ENCODE measurements around the gene CCNL2. TPM values are rescaled to one million over a fixed set of nuclear protein-coding genes. Genes with fewer than 3 reads are reported as not detected.
"Not testable (repeated sequence)": the region's sequence is repeated elsewhere in the genome, so short reads cannot be mapped to it uniquely, and the experiment has no call there.

The CCNL2 gene
- total RNA-seq, 6 experiments from 2014 or later: 80.8 to 127 (median 101) TPM

- Histone ChIP-seq H3K27ac (no peak overlapping the region), H3K9me3 (no peaks in the 10 kb centered on the region), H3K4me3 (no peak overlapping the region), H3K27me3 (no peaks in the 10 kb centered on the region), H3K36me3 (peaks cover 28 to 68% (median 48%) of the 10 kb centered on the region in 4 donors), H3K4me1 (peaks cover 0 to 16% (median 0%) of the 10 kb centered on the region in 4 donors)
- WGBS (ENCODE audit: insufficient coverage, low coverage, low lambda C conversion rate, missing lambda C conversion rate): 94% methylated on average over 28 of the region's 50 CpGs
- intact Hi-C loops (cut with DNase I): no loop called here
- peak in 1 of 4 donors; percentile 36 for ATAC-seq
- no peak for DNase-seq
- TF ChIP-seq CTCF (IDR thresholded peaks at IDR 0.05) (no peak), POLR2A (IDR thresholded peaks at IDR 0.05) (no peak)
Observed at GRCh38 chr1:1387098-1388077, 11.7 kb downstream of the CCNL2 start.

DNA sequence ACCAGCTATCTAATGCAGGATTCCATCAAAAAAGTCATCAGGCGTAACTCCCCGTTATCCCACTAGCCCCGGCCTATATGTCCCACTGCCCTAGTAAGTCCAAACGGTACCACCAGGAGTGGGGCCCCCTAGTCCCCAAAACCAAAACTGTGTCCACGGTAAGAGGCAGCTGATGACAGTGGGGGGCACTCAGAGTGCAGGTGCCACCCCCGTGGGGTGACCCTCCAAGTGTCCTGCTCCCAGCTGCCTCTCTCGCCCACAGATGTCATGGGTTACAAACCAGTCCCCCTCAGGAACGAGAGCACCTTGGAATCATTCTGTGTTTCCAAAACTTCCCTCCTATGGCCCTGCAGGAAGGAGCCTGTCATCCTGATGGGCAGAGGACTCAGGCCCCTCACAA is 13.2 kb downstream of the CCNL2 start:
- WGBS (ENCODE audit: insufficient coverage, low coverage, low lambda C conversion rate, missing lambda C conversion rate): 87% methylated on average over 3 of the region's 8 CpGs
- Histone ChIP-seq H3K9me3 (no peaks in the 10 kb centered on the region), H3K4me1 (peaks cover 0 to 16% (median 0%) of the 10 kb centered on the region in 4 donors), H3K4me3 (no peak overlapping the region), H3K27me3 (no peaks in the 10 kb centered on the region), H3K27ac (no peak overlapping the region), H3K36me3 (peaks cover 22 to 54% (median 40%) of the 10 kb centered on the region in 4 donors)
- ATAC-seq: no peak
- no peak for DNase-seq
- TF ChIP-seq POLR2A (IDR thresholded peaks at IDR 0.05) (no peak), CTCF (IDR thresholded peaks at IDR 0.05) (no peak)
- intact Hi-C loops (cut with DNase I): no loop called here

- H3K27me3 ChIP-seq; H3K27ac ChIP-seq; H3K4me3 ChIP-seq; DNase-seq; ATAC-seq; H3K9me3 ChIP-seq; intact Hi-C loops (cut with DNase I): not testable (repeated sequence)
- Histone ChIP-seq H3K36me3 (peaks cover 18 to 48% (median 34%) of the 10 kb centered on the region in 4 donors), H3K4me1 (peaks cover 0 to 16% (median 0%) of the 10 kb centered on the region in 4 donors)
- WGBS (ENCODE audit: insufficient coverage, low coverage, low lambda C conversion rate, missing lambda C conversion rate): 84% methylated on average over 11 of the region's 29 CpGs
Observed at GRCh38 chr1:1385339-1385738, 13.8 kb downstream of the CCNL2 start.

DNA sequence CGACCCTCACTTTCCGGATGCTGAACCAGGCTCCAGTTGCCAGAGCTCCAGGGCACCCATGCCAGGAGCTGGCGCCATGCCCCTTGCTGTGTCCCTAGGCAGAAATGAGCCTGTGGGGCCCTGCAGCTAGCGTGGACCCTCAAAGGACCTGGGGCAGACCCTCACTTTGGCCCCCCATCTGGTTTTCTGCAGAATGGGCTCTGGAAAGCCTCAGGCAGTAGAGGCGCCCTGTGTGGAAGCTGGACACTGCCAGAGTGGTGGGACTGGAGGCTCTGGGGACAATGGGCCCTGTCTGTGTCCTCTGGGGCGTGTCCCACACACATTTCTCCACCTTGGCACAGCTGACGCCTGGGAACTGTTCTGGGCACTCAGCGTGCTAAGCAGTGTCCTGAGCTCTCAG is 17.8 kb downstream of the CCNL2 start:
- no peak overlapping the region for H3K27ac ChIP-seq
- TF ChIP-seq CTCF (IDR thresholded peaks at IDR 0.05): no peak
- TF ChIP-seq POLR2A (IDR thresholded peaks at IDR 0.05): no peak
- no peak overlapping the region for H3K4me3 ChIP-seq
- intact Hi-C loops (cut with DNase I): no loop called here
- H3K9me3 ChIP-seq: no peaks in the 10 kb centered on the region
- DNase-seq: no peak
- ATAC-seq: no peak
- H3K27me3 ChIP-seq: no peaks in the 10 kb centered on the region
- WGBS (ENCODE audit: insufficient coverage, low coverage, low lambda C conversion rate, missing lambda C conversion rate): 60% methylated on average over 1 of the region's 8 CpGs
- peaks cover 0 to 9% (median 5%) of the 10 kb centered on the region in 4 donors for H3K36me3 ChIP-seq
- H3K4me1 ChIP-seq: peaks cover 0 to 16% (median 0%) of the 10 kb centered on the region in 4 donors

DNA sequence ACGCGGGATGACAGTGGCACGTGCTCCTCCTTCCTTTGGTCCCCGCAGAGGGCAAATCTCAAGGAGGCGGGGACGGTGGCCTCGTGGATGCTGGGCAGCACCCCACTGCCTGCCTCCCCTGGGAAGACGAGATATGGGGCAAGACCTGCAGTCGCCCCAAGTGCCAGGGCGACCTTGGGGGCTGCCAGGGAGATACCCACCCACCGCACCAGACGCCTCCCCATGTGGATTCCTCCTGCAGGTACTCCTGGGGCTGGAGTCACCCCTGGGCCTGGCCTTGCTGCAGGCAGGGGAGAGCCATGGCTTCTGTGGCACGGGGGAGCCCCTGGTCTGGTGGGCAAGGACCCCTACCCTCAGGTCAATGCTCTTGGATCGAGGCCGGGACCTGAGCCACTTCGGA is 18.3 kb downstream of the CCNL2 start:
- peaks cover 0 to 5% (median 2%) of the 10 kb centered on the region in 4 donors for H3K36me3 ChIP-seq
- H3K4me1 ChIP-seq: peaks cover 0 to 20% (median 0%) of the 10 kb centered on the region in 4 donors
- ATAC-seq (peak in 1 of 4 donors; percentile 11), DNase-seq (no peak)
- H3K9me3 ChIP-seq: no peaks in the 10 kb centered on the region
- H3K27ac ChIP-seq: no peak overlapping the region
- TF ChIP-seq POLR2A (IDR thresholded peaks at IDR 0.05) (no peak), CTCF (IDR thresholded peaks at IDR 0.05) (no peak)
- WGBS (ENCODE audit: insufficient coverage, low coverage, low lambda C conversion rate, missing lambda C conversion rate): no CpG with 5 or more reads among the region's 16 CpGs
- H3K27me3 ChIP-seq: no peaks in the 10 kb centered on the region
- no peak overlapping the region for H3K4me3 ChIP-seq
- intact Hi-C loops (cut with DNase I): no loop called here

Measured in right lobe of liver (tissue), 6 donors.